Ishikawa (cell line): ENCODE results near the gene HEYL.

Experiments
- CEBPB ChIP-seq: IDR thresholded peaks from 2 replicates; pipeline ENCODE4 v1.6.1; 2012
- CREB1 ChIP-seq: IDR thresholded peaks from 2 replicates; pipeline ENCODE4 v1.6.1; 2012; ENCODE audit warnings: low read depth
- EGR1 ChIP-seq: IDR thresholded peaks from 2 replicates; pipeline ENCODE4 v1.6.1; 2012
- EP300 ChIP-seq: IDR thresholded peaks from 2 replicates; pipeline ENCODE4 v1.6.1; 2012; ENCODE audit warnings: borderline replicate concordance
- FOXM1 ChIP-seq: IDR thresholded peaks from 2 replicates; pipeline ENCODE4 v1.6.1; 2012; ENCODE audit warnings: low read depth, borderline replicate concordance
- MAX ChIP-seq: IDR thresholded peaks from 2 replicates; pipeline ENCODE4 v1.6.1; 2012
- NFIC ChIP-seq: IDR thresholded peaks from 2 replicates; pipeline ENCODE4 v1.6.1; 2012
- RAD21 ChIP-seq: IDR thresholded peaks from 2 replicates; pipeline ENCODE4 v1.6.1; 2012; ENCODE audit warnings: low read depth
- REST ChIP-seq: IDR thresholded peaks from 2 replicates; pipeline ENCODE4 v1.6.1; 2012; ENCODE audit warnings: low read depth, mild to moderate bottlenecking
- TAF1 ChIP-seq: IDR thresholded peaks from 2 replicates; pipeline ENCODE4 v1.6.1; 2012; ENCODE audit warnings: low read depth, mild to moderate bottlenecking
- TCF12 ChIP-seq: IDR thresholded peaks from 2 replicates; pipeline ENCODE4 v1.6.1; 2012; ENCODE audit warnings: low read depth
- TEAD4 ChIP-seq: IDR thresholded peaks from 2 replicates; pipeline ENCODE4 v1.6.1; 2012
- USF1 ChIP-seq: IDR thresholded peaks from 2 replicates; pipeline ENCODE4 v1.6.1; 2012
- YY1 ChIP-seq: IDR thresholded peaks from 2 replicates; pipeline ENCODE4 v1.6.1; 2012; ENCODE audit warnings: low read depth
- ZBTB7A ChIP-seq: IDR thresholded peaks from 2 replicates; pipeline ENCODE4 v1.6.1; 2012; ENCODE audit warnings: low read depth

The HEYL gene

GRCh38 chr1:39647247-39647646 is 7.8 kb upstream of the HEYL start:
- no peak for TF ChIP-seq TEAD4
- no peak for TF ChIP-seq ZBTB7A
- TF ChIP-seq REST = no peak
- no peak for TF ChIP-seq USF1
- TF ChIP-seq YY1 = no peak
- no peak for TF ChIP-seq EGR1
- no peak for TF ChIP-seq TCF12
- no peak for TF ChIP-seq TAF1
- TF ChIP-seq EP300 = no peak
- TF ChIP-seq CREB1 = no peak
- no peak for TF ChIP-seq NFIC
- no peak for TF ChIP-seq CEBPB
- TF ChIP-seq RAD21 = no peak
- no peak for TF ChIP-seq MAX
- no peak for TF ChIP-seq FOXM1

- TF ChIP-seq EP300 (no peak), YY1 (no peak), ZBTB7A (no peak)
Measured at GRCh38 chr1:39646232-39647081, 7.0 kb upstream of the HEYL start.

GRCh38 chr1:39645411-39646043 is 6.1 kb upstream of the HEYL start:
- no peak for TF ChIP-seq NFIC

GRCh38 chr1:39643705-39644104 is 4.3 kb upstream of the HEYL start:
- no peak for TF ChIP-seq RAD21
- TF ChIP-seq CREB1 = no peak
- no peak for TF ChIP-seq USF1
- TF ChIP-seq TCF12 = no peak
- TF ChIP-seq FOXM1 = no peak
- no peak for TF ChIP-seq EP300
- no peak for TF ChIP-seq CEBPB
- no peak for TF ChIP-seq YY1

GRCh38 chr1:39642796-39643195 is 3.4 kb upstream of the HEYL start:
- no peak for TF ChIP-seq CEBPB
- no peak for TF ChIP-seq ZBTB7A
- no peak for TF ChIP-seq TCF12

GRCh38 chr1:39640861-39641260 is 1.4 kb upstream of the HEYL start:
- TF ChIP-seq EGR1 (no peak), EP300 (no peak), CEBPB (no peak), FOXM1 (no peak), TEAD4 (no peak), NFIC (no peak), MAX (no peak), USF1 (no peak), RAD21 (no peak), TAF1 (no peak), CREB1 (no peak), YY1 (no peak), ZBTB7A (no peak), TCF12 (no peak)

- TF ChIP-seq TEAD4 (no peak), TCF12 (no peak), YY1 (no peak), TAF1 (no peak), NFIC (no peak), CEBPB (no peak), CREB1 (no peak), USF1 (no peak), REST (no peak), RAD21 (no peak), FOXM1 (no peak), MAX (no peak), ZBTB7A (no peak), EGR1 (no peak), EP300 (no peak)
Measured at GRCh38 chr1:39638965-39639304, 508 bp downstream of the HEYL start.
